CD4-positive, alpha-beta T cell (primary cell): ENCODE data around the gene DNAJC11. TPM values are rescaled to one million over a fixed set of nuclear protein-coding genes. Genes with fewer than 3 reads are reported as not detected.

Experiments
- ATAC-seq: fragments of 200-7000 bp; cut with Tn5 transposase; one replicate; pipeline ENCODE4 v1.10.0; 2022; ENCODE audit warnings: mild to moderate bottlenecking; ENCODE audit not compliant: poor library complexity
- CTCF ChIA-PET: fragments of 350-600 bp; sonication (Branson Sonifier 250); formaldehyde crosslinking; loops from one replicate; lab custom pipeline; 2021; ENCODE audit warnings: antibody characterized with exemption, inconsistent platforms; lab: Charles Lee
- POLR2A ChIA-PET: fragments of 350-600 bp; sonication (Branson Sonifier 250); formaldehyde crosslinking; loops from one replicate; lab custom pipeline; 2021; ENCODE audit warnings: antibody characterized with exemption, inconsistent platforms; lab: Charles Lee
- DNase-seq, 14 experiments: peaks; one replicate each; pipeline ENCODE4 v3.0.0-alpha.2; 2013 to 2020; ENCODE audit warnings: mixed read lengths in 2 of 14
- H3K27ac ChIP-seq, 2 donors: one replicate each; pipeline versions ENCODE4 v1.5.1 to v1.7.0; 2013; ENCODE audit warnings: low read length in 2 of 2, low read depth in 1 of 2, mild to moderate bottlenecking in 1 of 2
- H3K27me3 ChIP-seq, 2 experiments: 1 replicate in 1 of 2; 2 replicates in 1 of 2; pipeline versions ENCODE4 v1.6.1 to v1.7.0; 2013; ENCODE audit warnings: low read length in 2 of 2, control low read depth in 1 of 2, mild to moderate bottlenecking in 1 of 2, moderate library complexity in 1 of 2; ENCODE audit not compliant: insufficient read depth in 2 of 2, control insufficient read depth in 1 of 2
- H3K36me3 ChIP-seq: one replicate; pipeline ENCODE4 v1.6.1; 2013; ENCODE audit warnings: low read length, control low read depth; ENCODE audit not compliant: insufficient read depth
- H3K4me1 ChIP-seq: one replicate; pipeline ENCODE4 v1.6.1; 2013; ENCODE audit warnings: low read length, control low read depth; ENCODE audit not compliant: insufficient read depth
- H3K4me3 ChIP-seq: one replicate; pipeline ENCODE4 v1.5.1; 2013; ENCODE audit warnings: mild to moderate bottlenecking, low read length, moderate library complexity
- H3K9me3 ChIP-seq, 2 experiments: 1 replicate in 1 of 2; 2 replicates in 1 of 2; pipeline versions ENCODE4 v1.6.1 to v1.7.0; 2013; ENCODE audit warnings: low read length in 2 of 2, mild to moderate bottlenecking in 2 of 2, control low read depth in 1 of 2, moderate library complexity in 1 of 2; ENCODE audit not compliant: control insufficient read depth in 1 of 2, insufficient read depth in 1 of 2
- H3K27ac Mint-ChIP-seq: one replicate; pipeline ENCODE4 v1.8.0; 2020; ENCODE audit warnings: mixed read lengths
- H3K27me3 Mint-ChIP-seq: one replicate; pipeline ENCODE4 v1.8.0; 2021; ENCODE audit warnings: mixed read lengths
- H3K36me3 Mint-ChIP-seq: one replicate; pipeline ENCODE4 v1.8.0; 2021; ENCODE audit warnings: low read depth, mixed read lengths
- H3K4me1 Mint-ChIP-seq: one replicate; pipeline ENCODE4 v1.8.0; 2021; ENCODE audit warnings: low read depth, mixed read lengths
- H3K4me3 Mint-ChIP-seq: one replicate; pipeline ENCODE4 v1.8.0; 2020; ENCODE audit warnings: mild to moderate bottlenecking, mixed read lengths
- H3K9me3 Mint-ChIP-seq: one replicate; pipeline ENCODE4 v1.8.0; 2020; ENCODE audit warnings: mixed read lengths
- CTCF ChIP-seq: fragments of 200-600 bp; IDR thresholded peaks from one replicate; pipeline ENCODE4 v1.8.0; 2022; ENCODE audit warnings: antibody characterized with exemption, mild to moderate bottlenecking
- intact Hi-C, 2 experiments: fragments of 100-400 bp; cut with DNase I in 1 of 2; cut with micrococcal nuclease in 1 of 2; formaldehyde crosslinking; loops; one replicate each; pipeline versions ENCODE4 v1.15.1 to v1.9.0; 2023 to 2025; cut with DNase I, micrococcal nuclease
- total RNA-seq, 174 experiments: library from RNA in 2 of 174; stranded (reverse) in 2 of 174; gene quantifications; one replicate each; pipeline ENCODE4 v1.2.3 and lab custom pipeline; 2021 to 2026

The DNAJC11 gene
- total RNA-seq, 2 experiments from 2014 or later = 20.6 to 24.0 TPM

GRCh38 chr1:6623269-6623965 lies 78.2 kb downstream of the DNAJC11 start:
- DNase-seq (no peak), ATAC-seq (no peak)
- no peaks in the 10 kb centered on the region for H3K9me3 ChIP-seq
- Mint-ChIP-seq H3K27me3 (no peaks in the 10 kb centered on the region), H3K4me1 (peaks cover 24% of the 10 kb centered on the region), H3K27ac (peak overlapping the region; percentile 69), H3K9me3 (no peaks in the 10 kb centered on the region), H3K36me3 (peaks cover 49% of the 10 kb centered on the region), H3K4me3 (peak overlapping the region; percentile 54)
- H3K27me3 ChIP-seq = no peaks in the 10 kb centered on the region
- no peak for TF ChIP-seq CTCF
- peaks cover 31% of the 10 kb centered on the region for H3K4me1 ChIP-seq
- ChIA-PET CTCF (interaction anchor here (1.7 to 3.2 kb wide), 3 partner anchors 8 to 69 kb away, joined by 3 to 15 read pairs (median 4); partner anchors contain the start of genes KLHL21, NOL9 and TAS1R1), POLR2A (interaction anchor here (1.7 to 3.7 kb wide), 3 partner anchors 11 to 23 kb away, joined by 3 to 28 read pairs (median 12); partner anchors contain the start of gene KLHL21)
- H3K36me3 ChIP-seq = peaks cover 37% of the 10 kb centered on the region
- no peak overlapping the region for H3K4me3 ChIP-seq
- intact Hi-C loops = no loop called here
- no peak overlapping the region for H3K27ac ChIP-seq

- H3K4me1 Mint-ChIP-seq = peaks cover 18% of the 10 kb centered on the region
- no peak overlapping the region for H3K27ac ChIP-seq
- no peaks in the 10 kb centered on the region for H3K9me3 ChIP-seq
- no peak overlapping the region for H3K27ac Mint-ChIP-seq
- peaks cover 35% of the 10 kb centered on the region for H3K36me3 ChIP-seq
- H3K9me3 Mint-ChIP-seq = no peaks in the 10 kb centered on the region
- no peak for TF ChIP-seq CTCF
- no peaks in the 10 kb centered on the region for H3K27me3 Mint-ChIP-seq
- DNase-seq = no peak
- ATAC-seq = no peak
- H3K4me3 ChIP-seq = no peak overlapping the region
- peaks cover 41% of the 10 kb centered on the region for H3K36me3 Mint-ChIP-seq
- ChIA-PET CTCF (interaction anchor here (1.8 kb wide), 1 partner anchor 20 kb away, joined by 4 read pairs; the partner anchor contains the start of gene KLHL21), POLR2A (interaction anchor here (0.8 to 3.7 kb wide), 3 partner anchors 20 to 198 kb away, joined by 3 to 28 read pairs (median 4); partner anchors contain the start of genes ESPN and KLHL21)
- peak overlapping the region; percentile 54 for H3K4me3 Mint-ChIP-seq
- peaks cover 26% of the 10 kb centered on the region for H3K4me1 ChIP-seq
- intact Hi-C loops = no loop called here
- H3K27me3 ChIP-seq = no peaks in the 10 kb centered on the region
Observed at GRCh38 chr1:6622396-6623152, 79.0 kb downstream of the DNAJC11 start.
